ENCODE measurements around the gene CCDC167. TPM values are rescaled to one million over a fixed set of nuclear protein-coding genes. Genes with fewer than 3 reads are reported as not detected.

CCDC167 gene
- polyA plus RNA-seq, 1 donor from 2014 or later = 207 TPM

DNA sequence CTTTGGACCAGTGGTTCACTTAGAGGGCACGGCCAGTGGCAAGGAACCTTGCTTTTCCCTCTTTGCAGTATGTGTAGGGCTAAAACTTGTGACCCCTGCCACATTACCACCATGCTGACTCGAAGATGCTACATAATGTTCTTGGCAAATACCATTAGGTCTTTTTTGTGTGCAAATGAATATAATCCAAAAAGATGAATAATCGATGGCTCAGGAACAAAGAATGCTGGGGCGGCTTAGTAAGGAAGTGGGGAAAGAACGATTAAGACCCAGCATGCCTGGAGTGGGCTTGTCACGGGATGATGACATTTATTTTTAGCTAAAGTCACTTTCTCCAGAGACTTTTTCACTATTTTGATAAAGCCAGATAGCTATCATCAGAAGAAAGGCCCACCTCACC, 43.6 kb downstream of the CCDC167 start:
- no peaks in the 10 kb centered on the region for H3K27me3 ChIP-seq (ENCODE audit: insufficient read depth, low read depth, low read length)
- no peaks in the 10 kb centered on the region for H3F3A ChIP-seq (ENCODE audit: insufficient read depth, low read length, poor library complexity, severe bottlenecking)
- H3K9ac ChIP-seq (ENCODE audit: low read length) = no peak overlapping the region
- no peak overlapping the region for H2AFZ ChIP-seq (ENCODE audit: low read depth, low read length)
- H3K9me2 ChIP-seq (ENCODE audit: insufficient read depth, low read length) = no peaks in the 10 kb centered on the region
- no peak overlapping the region for H3K4me2 ChIP-seq (ENCODE audit: low read length)
- no peak overlapping the region for H3K4me3 ChIP-seq (ENCODE audit: low read length)
- H3K9me3 ChIP-seq (ENCODE audit: low read length) = no peaks in the 10 kb centered on the region
- TF ChIP-seq REST (IDR thresholded peaks at IDR 0.05; ENCODE audit: borderline replicate concordance) (no peak), CTCF (IDR thresholded peaks at IDR 0.05; ENCODE audit: poor library complexity, severe bottlenecking) (no peak), MXI1 (conservative IDR thresholded peaks at IDR 0.05; ENCODE audit: poor library complexity, severe bottlenecking) (no peak), EZH2 (IDR thresholded peaks at IDR 0.05; ENCODE audit: borderline replicate concordance, insufficient read depth, low read length, poor library complexity, severe bottlenecking) (no peak), POLR2AphosphoS5 (IDR thresholded peaks at IDR 0.05) (no peak), SMC3 (conservative IDR thresholded peaks at IDR 0.05; ENCODE audit: poor library complexity) (no peak), EP300 (conservative IDR thresholded peaks at IDR 0.05; ENCODE audit: poor library complexity, severe bottlenecking) (no peak), TAF1 (IDR thresholded peaks at IDR 0.05; ENCODE audit: low read depth) (no peak), RAD21 (conservative IDR thresholded peaks at IDR 0.05) (no peak)
- H3K79me2 ChIP-seq (replicated peaks; ENCODE audit: insufficient read depth, low read length) = no peaks in the 10 kb centered on the region
- no peaks in the 10 kb centered on the region for H4K20me1 ChIP-seq (ENCODE audit: insufficient read depth)
- no peak overlapping the region for H3K27ac ChIP-seq (ENCODE audit: low read length)
- no peaks in the 10 kb centered on the region for H3K36me3 ChIP-seq (ENCODE audit: insufficient read depth, low read length)

- TF ChIP-seq MXI1 (conservative IDR thresholded peaks at IDR 0.05; ENCODE audit: poor library complexity, severe bottlenecking) (no peak), REST (IDR thresholded peaks at IDR 0.05; ENCODE audit: borderline replicate concordance) (no peak), RAD21 (conservative IDR thresholded peaks at IDR 0.05) (no peak), EP300 (conservative IDR thresholded peaks at IDR 0.05; ENCODE audit: poor library complexity, severe bottlenecking) (no peak), TAF1 (IDR thresholded peaks at IDR 0.05; ENCODE audit: low read depth) (no peak), POLR2AphosphoS5 (IDR thresholded peaks at IDR 0.05) (no peak), EZH2 (IDR thresholded peaks at IDR 0.05; ENCODE audit: borderline replicate concordance, insufficient read depth, low read length, poor library complexity, severe bottlenecking) (no peak), SMC3 (conservative IDR thresholded peaks at IDR 0.05; ENCODE audit: poor library complexity) (no peak), CTCF (IDR thresholded peaks at IDR 0.05; ENCODE audit: poor library complexity, severe bottlenecking) (no peak)
- no peak overlapping the region for H3K9ac ChIP-seq (ENCODE audit: low read length)
- H3K79me2 ChIP-seq (replicated peaks; ENCODE audit: insufficient read depth, low read length) = no peaks in the 10 kb centered on the region
- H3K27me3 ChIP-seq (ENCODE audit: insufficient read depth, low read depth, low read length) = no peaks in the 10 kb centered on the region
- H3K9me2 ChIP-seq (ENCODE audit: insufficient read depth, low read length) = no peaks in the 10 kb centered on the region
- H3K4me2 ChIP-seq (ENCODE audit: low read length) = no peak overlapping the region
- H4K20me1 ChIP-seq (ENCODE audit: insufficient read depth) = no peaks in the 10 kb centered on the region
- H3K36me3 ChIP-seq (ENCODE audit: insufficient read depth, low read length) = no peaks in the 10 kb centered on the region
- no peaks in the 10 kb centered on the region for H3F3A ChIP-seq (ENCODE audit: insufficient read depth, low read length, poor library complexity, severe bottlenecking)
- H3K4me3 ChIP-seq (ENCODE audit: low read length) = no peak overlapping the region
- no peaks in the 10 kb centered on the region for H3K9me3 ChIP-seq (ENCODE audit: low read length)
- H2AFZ ChIP-seq (ENCODE audit: low read depth, low read length) = no peak overlapping the region
- no peak overlapping the region for H3K27ac ChIP-seq (ENCODE audit: low read length)
These were observed 45.1 kb downstream of the CCDC167 start for GRCh38 chr6:37454420-37455140.

Measured in neural cell (in vitro differentiated cells).